Measurements from ENCODE around the gene ECE2.

- TF ChIP-seq CTCF (IDR thresholded peaks at IDR 0.05; ENCODE audit: low read depth, low read length) (no peak), POLR2A (IDR thresholded peaks at IDR 0.05; ENCODE audit: extremely low read depth, insufficient read length) (no peak)
These were observed 19.9 kb downstream of the ECE2 start for GRCh38 chr3:184295771-184296170.

Measured in NB4 (cell line).